Activated effector memory CD4-positive, alpha-beta T cell treated with anti-CD3 and anti-CD28 coated beads, Interleukin-2, amount 50 U/mL, for 16 hours (primary cell): Measurements from ENCODE around the gene TMED1.
A peak's percentile ranks its signal among the peaks of the same experiment; 100 is the strongest.

ENCODE experiments used
- DNase-seq: peaks from one replicate; pipeline ENCODE4 v3.0.0-alpha.2; 2020

Gene TMED1

GRCh38 chr19:10808937-10809649 lies 26.9 kb downstream of the TMED1 start:
- DNase-seq: peak; percentile 71

DNA sequence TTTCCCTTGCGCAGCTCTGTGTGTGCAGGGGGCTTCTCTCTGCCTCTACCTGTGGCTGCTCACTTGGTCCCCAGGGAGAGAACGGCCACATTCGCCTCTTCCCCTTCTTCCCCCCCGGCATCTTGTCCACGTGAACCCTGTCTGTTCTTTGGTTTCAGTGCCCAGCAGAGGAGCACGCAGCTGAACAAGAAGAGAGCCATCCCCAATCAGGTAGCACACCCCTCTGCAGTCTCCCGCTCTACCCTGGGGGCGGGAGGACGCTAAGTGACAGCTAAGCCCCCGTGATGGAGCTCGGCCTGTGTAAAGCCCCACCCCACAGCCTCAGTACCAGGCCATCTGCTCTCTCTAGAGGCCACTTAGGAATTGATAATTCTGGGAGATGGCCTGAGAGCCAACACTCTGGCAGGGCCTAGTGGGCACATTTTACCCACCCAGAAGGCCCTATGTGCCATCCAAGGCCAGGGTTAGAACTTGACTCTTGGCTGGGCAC lies 30.2 kb downstream of the TMED1 start:
- DNase-seq: no peak

GRCh38 chr19:10805065-10805757 lies 30.8 kb downstream of the TMED1 start:
- no peak for DNase-seq

DNA sequence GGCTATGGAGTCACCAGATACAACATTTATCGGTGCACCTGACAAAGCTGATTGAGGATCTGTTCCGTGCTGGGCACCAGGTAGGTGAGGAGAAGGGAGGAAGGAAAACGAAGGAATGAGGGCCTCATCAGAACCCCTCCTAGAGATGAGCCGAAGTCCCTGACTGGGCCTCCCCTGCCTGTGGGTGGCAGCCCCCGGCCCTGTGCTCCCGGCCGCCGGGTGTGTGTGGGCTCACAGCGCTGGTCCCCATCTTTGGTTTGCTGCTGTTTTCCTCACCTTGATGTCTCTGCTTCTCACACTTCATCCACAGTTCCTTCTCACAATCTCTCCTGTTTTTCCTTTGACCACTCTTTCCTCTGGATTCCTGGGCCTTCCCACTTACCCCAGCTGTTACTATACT lies 32.8 kb downstream of the TMED1 start:
- no peak for DNase-seq

DNA sequence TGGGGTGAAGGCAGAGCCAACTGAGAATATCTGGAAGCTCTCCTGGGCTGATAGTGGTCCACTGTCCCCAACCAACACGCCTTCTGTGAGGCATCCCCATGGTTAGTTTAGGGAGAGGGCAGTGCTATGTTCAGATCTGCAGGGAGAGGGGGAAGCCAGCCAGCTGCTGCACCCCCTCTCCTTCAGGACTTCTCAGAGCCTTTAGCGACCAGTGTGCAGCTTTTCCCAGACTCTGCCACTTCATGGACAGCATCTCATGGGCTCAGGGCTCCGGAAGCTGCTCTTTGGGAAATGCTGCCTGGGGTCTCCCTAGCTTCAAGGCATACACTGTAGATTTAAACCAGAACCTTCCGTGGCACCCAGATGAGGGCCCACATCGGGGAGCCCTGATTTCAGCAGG lies 33.5 kb downstream of the TMED1 start:
- DNase-seq: no peak

DNA sequence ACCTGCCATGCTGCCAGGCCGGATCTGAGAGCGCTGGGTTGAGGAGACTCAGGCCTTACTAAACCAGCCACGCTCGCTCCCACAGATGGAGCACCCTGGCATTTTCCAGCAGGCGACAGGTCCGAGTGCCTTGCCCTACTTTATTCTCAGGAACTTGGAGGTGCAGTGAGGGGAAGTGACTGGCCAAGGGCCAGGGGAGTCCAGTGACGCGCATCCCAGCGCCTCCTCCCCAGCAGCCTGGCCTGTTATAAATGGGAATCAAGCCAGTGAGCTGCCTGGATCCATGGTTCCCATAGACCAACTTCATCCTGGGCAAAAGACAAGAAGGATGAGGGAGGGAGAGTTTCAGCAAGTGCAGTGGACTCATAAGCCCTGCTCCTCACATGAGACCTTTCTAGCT lies 35.5 kb downstream of the TMED1 start:
- DNase-seq: no peak

GRCh38 chr19:10797541-10798256 lies 38.3 kb downstream of the TMED1 start:
- peak; percentile 95 for DNase-seq

GRCh38 chr19:10797078-10797477 lies 38.9 kb downstream of the TMED1 start:
- DNase-seq: peak; percentile 80

- DNase-seq: no peak
These were observed 39.4 kb downstream of the TMED1 start for GRCh38 chr19:10796653-10797052.

DNA sequence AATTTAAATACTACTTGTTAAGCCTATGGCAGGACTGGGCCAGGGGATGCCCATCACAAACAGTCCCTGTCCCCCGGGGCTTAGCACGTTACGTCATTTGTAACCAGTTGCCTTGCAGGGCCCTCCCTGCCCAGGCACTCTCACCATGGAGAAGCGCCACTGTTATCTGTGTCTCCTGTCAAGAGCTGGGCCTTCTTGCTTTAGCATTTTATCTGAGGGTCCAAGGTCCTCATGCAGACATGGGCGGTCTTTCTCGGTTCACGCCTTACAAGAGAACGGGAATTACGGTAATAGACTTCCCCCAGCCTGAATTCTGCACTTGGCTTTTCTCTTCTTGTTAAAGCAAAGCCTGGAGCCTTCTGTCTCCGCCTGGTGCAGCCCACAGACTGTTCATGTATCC lies 46.1 kb downstream of the TMED1 start:
- no peak for DNase-seq

GRCh38 chr19:10788146-10788545 lies 47.9 kb downstream of the TMED1 start:
- DNase-seq: no peak

GRCh38 chr19:10784257-10784656 lies 51.8 kb downstream of the TMED1 start:
- no peak for DNase-seq

- DNase-seq: no peak
These were observed 53.2 kb downstream of the TMED1 start for GRCh38 chr19:10782795-10783194.
